GM18870 (cell line): ENCODE data around the gene GYG2.
"Not testable (repeated sequence)": the region's sequence is repeated elsewhere in the genome, so short reads cannot be mapped to it uniquely, and the experiment has no call there.

ENCODE experiments used
- ATAC-seq: cut with Tn5 transposase; IDR thresholded peaks from one replicate; pipeline ENCODE4 v1.9.1; 2021; ENCODE audit warnings: moderate library complexity; ENCODE audit not compliant: unreplicated experiment

Gene GYG2

DNA sequence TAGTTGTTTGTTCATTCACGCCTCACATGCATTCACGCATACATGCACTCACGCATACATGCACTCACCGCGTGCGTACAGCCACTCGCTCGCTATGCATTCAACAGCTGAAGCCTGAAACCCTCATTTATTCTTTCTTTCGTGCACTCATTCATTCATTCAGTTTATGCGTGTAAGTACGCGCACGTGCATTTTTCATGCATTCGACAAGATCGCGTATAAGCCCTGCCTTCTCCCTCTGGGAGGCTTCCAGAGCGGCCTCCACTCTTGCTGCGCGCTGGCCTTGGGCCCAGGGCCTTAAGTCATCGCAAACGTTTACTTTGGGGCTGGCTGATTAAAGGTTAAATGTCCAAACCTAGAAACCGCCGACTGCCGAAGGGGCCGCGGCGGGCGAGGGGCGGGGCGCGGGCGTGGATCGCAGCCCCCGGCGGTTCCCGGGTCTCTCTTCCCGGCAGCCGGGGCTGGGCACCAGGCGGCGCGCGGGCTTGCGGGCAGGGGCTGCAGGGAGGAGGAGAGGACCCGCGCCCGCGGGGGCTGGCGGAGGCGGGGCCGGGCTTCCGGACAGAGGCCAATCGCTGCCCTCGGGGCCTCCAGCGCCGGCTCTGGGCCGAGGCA, at the start of gene GYG2:
TSS of gene GYG2 (plus strand) at position 587 of the 615 bp plus-strand sequence. CDS start 1,259 bp downstream, outside the sequence.
- ATAC-seq: no peak

DNA sequence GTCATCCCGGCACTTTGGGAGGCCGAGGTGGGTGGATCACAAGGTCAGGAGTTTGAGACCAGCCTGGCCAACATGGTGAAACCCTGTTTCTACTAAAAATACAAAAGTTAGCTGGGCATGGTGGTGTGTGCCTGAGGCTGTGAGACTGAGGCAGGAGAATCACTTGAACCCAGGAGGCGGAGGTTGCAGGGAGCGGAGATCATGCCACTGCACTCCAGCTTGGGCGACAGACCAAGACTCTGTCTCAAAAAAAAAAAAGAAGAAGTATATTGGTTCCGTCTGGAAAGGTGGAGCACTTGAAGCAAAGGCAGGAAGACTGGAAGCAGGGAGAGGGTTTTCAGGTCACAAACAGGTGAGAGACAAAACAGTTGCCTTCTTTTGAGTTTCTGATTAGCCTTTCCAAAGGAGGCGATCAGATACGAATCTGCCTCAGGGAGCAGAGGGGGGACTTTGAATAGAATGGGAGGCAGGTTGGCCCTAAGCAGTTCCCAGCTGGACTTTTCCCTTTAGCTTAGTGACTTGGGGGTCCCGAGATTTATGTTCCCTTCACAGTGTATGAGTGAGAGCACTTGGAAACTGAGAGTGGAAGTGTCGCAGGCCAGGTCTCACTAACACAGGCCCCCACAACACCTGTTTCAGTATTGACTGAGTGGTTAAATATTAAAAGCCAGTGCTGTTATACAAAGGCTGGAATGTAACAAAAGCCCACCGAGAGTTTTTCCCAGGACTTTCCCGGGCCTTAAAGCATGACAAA, 48.1 kb upstream of the GYG2 start:
- ATAC-seq: not testable (repeated sequence)

GRCh38 chrX:2781226-2781571, 47.5 kb upstream of the GYG2 start:
- no peak for ATAC-seq

DNA sequence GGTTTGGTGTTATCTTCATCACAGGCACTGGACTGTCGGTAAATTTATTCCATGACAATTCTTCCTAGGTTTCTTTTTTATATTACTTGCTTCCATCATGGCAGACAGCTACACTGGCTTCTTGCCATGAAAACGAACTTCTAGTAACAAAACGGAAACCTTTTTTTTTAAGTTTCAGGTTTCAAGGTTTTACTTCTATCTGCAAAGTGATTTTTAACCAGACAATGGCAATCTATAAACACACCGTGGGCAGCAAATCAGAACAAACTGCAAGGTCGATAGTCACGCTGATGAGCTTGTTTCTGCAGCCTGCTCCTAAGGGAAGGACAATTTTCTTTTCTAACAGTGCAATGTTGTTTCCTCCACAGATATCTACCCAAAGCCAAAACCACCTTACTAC, 47.0 kb upstream of the GYG2 start:
- no peak for ATAC-seq

DNA sequence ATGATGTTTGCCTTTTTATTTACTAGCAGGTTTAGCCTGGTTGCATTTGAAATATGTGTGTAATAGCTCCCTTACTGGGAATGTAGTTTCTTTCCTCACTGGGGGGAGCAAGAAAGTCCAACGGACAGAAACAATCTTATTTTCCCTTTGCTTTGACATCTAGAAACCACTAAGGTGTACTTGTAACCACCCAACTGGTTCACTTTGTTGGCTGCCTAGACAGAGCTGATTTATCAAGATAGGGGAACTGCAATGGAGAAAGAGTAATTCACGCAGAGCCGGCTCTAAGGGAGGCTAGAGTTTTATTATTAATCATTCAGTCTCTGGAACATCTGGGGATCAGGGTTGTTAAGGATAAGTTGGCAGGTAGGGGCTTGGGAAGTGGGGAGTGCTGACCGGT, 46.6 kb upstream of the GYG2 start:
- ATAC-seq: no peak

DNA sequence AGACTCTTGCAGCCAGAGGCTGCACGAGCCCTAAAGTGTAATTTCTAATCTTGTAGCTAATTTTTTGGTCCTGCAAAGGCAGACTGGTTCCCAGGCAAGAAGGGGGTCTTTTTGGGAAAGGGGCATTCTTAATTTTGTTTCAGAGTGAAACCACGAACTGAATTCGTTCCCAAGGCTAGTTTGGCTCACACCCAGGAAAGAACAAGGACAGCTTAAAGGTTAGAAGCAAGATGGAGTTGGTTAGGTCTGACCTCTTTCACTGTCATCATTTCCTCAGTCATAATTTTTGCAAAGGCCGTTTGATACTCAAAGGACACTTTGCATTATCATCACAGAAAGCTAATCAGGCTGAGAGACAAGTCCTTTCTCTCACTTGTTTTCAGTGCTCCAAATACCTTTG, 46.0 kb upstream of the GYG2 start:
- no peak for ATAC-seq

- ATAC-seq: no peak
Observed at GRCh38 chrX:2784026-2784425, 44.7 kb upstream of the GYG2 start.

- ATAC-seq: no peak
Observed at GRCh38 chrX:2785538-2785937, 43.2 kb upstream of the GYG2 start.

DNA sequence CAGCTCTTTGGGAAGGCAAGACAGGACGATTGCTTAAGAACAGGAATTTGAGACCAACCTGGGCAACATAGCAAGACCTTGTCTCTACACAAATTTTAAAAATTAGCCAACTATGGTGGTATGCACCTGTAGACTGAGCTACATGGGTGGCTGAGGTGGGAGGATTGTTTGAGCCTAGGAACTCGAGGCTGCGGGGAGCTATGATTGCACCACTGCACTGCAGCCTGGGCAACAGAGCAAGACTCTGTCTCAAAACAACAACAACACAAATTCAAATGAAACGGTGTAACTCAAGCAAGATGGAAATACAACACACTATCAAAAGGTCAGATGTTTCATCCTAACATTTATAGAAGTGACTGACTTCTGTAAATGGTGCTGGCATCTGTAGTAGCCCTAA, 39.8 kb upstream of the GYG2 start:
- ATAC-seq: no peak

DNA sequence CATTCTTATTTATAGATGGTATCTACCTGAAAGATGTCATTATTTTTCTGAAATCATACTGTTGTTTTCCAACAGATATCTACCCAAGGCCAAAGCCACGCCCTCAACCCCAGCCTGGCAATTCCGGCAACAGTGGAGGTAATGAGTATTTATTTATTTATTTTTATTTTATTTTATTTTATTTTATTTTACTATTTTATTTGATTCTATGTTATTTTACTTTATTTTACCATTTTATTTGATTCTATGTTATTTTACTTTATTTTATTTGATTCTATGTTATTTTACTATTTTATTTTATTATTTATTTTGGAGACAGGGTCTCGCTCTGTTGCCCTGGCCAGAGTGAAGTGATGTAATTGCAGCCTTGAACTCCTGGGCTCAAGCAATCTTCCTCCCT, 39.2 kb upstream of the GYG2 start:
- no peak for ATAC-seq

DNA sequence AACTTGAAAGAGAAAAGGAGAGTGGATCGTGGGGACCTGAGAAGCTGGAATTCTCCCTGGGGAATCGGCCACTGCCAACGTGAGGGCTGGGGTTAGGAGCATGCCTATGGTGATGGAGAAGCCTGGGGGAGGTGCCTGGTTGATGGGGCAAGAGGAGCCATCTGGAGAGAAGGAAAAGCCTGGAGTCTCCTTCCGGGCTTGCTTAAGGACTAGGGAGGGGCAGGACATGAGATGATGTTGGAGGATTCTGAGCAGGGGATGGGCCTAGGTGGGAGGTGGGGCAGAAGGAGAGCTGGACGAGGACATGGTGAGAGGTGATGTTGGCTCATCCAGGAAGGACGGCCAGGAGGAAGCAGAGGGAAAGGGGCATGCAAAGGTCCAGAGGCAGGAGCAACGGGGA, 35.0 kb upstream of the GYG2 start:
- no peak for ATAC-seq

GRCh38 chrX:2794336-2794735, 34.4 kb upstream of the GYG2 start:
- no peak for ATAC-seq

- not testable (repeated sequence) for ATAC-seq
Observed at GRCh38 chrX:2796808-2797207, 31.9 kb upstream of the GYG2 start.

GRCh38 chrX:2799369-2799768, 29.4 kb upstream of the GYG2 start:
- ATAC-seq: no peak

DNA sequence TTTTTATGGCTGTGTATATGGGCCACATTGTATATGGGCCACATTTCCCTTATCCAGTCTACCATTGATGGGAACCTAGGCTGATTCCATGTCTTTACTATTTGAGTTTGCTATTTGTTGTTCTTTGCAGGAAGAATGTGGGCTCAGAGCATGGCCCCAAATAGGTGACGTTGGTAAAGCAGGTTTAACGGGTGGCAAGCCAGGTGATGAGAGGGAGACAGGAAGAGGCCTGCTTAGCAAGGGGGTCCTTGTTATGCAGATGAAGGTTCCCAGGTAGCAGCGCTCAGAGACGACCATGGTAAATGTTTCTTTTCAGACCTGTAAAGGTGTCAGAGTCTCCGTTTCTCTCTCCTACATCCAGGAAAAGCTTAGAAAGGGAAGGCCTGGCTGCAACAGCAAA, 28.8 kb upstream of the GYG2 start:
- ATAC-seq: not testable (repeated sequence)

DNA sequence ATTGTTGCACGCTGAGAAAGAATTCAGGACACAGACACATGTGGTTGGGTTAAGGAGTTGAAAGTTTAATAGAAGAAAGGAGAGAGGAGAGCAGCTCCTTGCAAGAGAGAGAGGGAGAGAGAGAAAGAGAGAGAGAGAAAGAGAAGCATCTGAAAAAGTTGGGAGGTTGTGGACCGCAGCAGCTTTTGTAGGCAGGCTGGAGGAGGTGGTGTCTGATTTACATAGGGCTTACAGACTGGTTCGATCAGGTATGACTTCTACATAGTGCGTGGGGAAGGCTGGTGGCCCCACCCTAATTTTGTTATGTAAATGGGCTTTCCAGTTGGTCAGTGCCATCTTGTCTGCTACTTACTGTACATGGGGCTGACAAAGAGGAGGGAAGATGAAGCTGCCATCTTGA, 27.5 kb upstream of the GYG2 start:
- no peak for ATAC-seq

GRCh38 chrX:2802376-2803090, 26.2 kb upstream of the GYG2 start:
- ATAC-seq: not testable (repeated sequence)

DNA sequence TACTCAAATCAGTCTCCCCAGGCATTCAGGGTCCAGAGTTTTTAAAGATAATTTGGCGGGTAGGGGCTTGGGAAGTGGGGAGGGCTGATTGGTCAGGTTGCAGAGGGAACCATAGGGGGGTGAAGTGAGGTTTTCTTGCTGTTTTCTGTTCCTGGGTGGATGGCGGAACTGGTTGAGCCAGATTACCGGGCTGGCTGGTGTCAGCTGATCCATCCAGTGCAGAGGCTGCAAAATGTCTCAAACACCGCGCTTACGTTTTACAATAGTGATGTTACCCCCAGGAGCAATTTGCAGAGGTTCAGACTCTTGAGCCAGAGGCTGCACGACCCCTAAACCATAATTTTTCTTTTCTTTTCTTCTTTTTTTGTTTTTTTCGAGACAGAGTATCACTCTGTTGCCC, 25.2 kb upstream of the GYG2 start:
- ATAC-seq: not testable (repeated sequence)

GRCh38 chrX:2804106-2804843, 24.5 kb upstream of the GYG2 start:
- not testable (repeated sequence) for ATAC-seq

GRCh38 chrX:2804858-2805257, 23.9 kb upstream of the GYG2 start:
- not testable (repeated sequence) for ATAC-seq

DNA sequence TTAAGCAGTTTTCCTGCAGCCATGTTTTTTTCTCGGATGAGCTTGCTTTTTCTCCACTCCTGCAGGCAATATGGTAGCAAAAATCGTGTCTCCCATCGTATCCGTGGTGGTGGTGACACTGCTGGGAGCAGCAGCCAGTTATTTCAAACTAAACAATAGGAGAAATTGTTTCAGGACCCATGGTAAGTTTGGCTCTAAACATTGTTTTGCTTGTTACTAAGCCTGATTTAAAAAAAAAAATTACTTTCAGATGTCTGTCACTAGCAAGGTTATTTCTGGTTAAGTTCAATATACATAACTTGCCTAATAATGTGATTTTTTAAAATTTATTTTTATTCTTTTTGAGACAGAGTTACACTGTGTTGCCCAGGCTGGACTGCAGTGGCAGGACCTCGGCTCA, 17.5 kb upstream of the GYG2 start:
- no peak for ATAC-seq
